ENCODE results near the gene SLC6A20.

SLC6A20 gene

GRCh38 chr3:45795882-45796765 is at the start of gene SLC6A20:
Gene SLC6A20, minus strand, starts transcription at chr3:45796536. Its CDS starts 117 bp downstream, at chr3:45796419.
- DNase-seq (ENCODE audit: low read depth): no peak
- TF ChIP-seq CTCF (conservative IDR thresholded peaks at IDR 0.05; ENCODE audit: low read length): no peak
- no peak within 1 kb of the TSS; the same call in 1 of the 2 replicates for H3K4me3 ChIP-seq (ENCODE audit: low read length)

- DNase-seq (ENCODE audit: low read depth): no peak
- no peak overlapping the region for H3K4me3 ChIP-seq (ENCODE audit: low read length)
- no peak for TF ChIP-seq CTCF (conservative IDR thresholded peaks at IDR 0.05; ENCODE audit: low read length)
Observed at GRCh38 chr3:45844616-45845015, 48.3 kb upstream of the SLC6A20 start.

GRCh38 chr3:45842851-45843625 is 46.7 kb upstream of the SLC6A20 start:
- no peak for DNase-seq (ENCODE audit: low read depth)
- no peak overlapping the region for H3K4me3 ChIP-seq (ENCODE audit: low read length)
- no peak for TF ChIP-seq CTCF (conservative IDR thresholded peaks at IDR 0.05; ENCODE audit: low read length)

GRCh38 chr3:45841757-45842491 is 45.6 kb upstream of the SLC6A20 start, which contains the start of gene LZTFL1:
Gene LZTFL1, minus strand, starts transcription at chr3:45842119. Its CDS starts 128 bp downstream, at chr3:45841991.
- no peak for TF ChIP-seq CTCF (conservative IDR thresholded peaks at IDR 0.05; ENCODE audit: low read length)
- peak; percentile 97 for DNase-seq (ENCODE audit: low read depth)
- H3K4me3 ChIP-seq (ENCODE audit: low read length): peak within 1 kb of the TSS; percentile 92

GRCh38 chr3:45841420-45841756 is 45.1 kb upstream of the SLC6A20 start:
- no peak for TF ChIP-seq CTCF (conservative IDR thresholded peaks at IDR 0.05; ENCODE audit: low read length)
- DNase-seq (ENCODE audit: low read depth): peak; percentile 23
- peak overlapping the region; percentile 92 for H3K4me3 ChIP-seq (ENCODE audit: low read length)

- DNase-seq (ENCODE audit: low read depth): no peak
- H3K4me3 ChIP-seq (ENCODE audit: low read length): no peak overlapping the region
- TF ChIP-seq CTCF (conservative IDR thresholded peaks at IDR 0.05; ENCODE audit: low read length): no peak
Observed at GRCh38 chr3:45838466-45838865, 42.1 kb upstream of the SLC6A20 start.
